Measurements from ENCODE around the gene OR2T27.
A peak's percentile ranks its signal among the peaks of the same experiment; 100 is the strongest.
"Not testable (repeated sequence)": the region's sequence is repeated elsewhere in the genome, so short reads cannot be mapped to it uniquely, and the experiment has no call there.

The OR2T27 gene

DNA sequence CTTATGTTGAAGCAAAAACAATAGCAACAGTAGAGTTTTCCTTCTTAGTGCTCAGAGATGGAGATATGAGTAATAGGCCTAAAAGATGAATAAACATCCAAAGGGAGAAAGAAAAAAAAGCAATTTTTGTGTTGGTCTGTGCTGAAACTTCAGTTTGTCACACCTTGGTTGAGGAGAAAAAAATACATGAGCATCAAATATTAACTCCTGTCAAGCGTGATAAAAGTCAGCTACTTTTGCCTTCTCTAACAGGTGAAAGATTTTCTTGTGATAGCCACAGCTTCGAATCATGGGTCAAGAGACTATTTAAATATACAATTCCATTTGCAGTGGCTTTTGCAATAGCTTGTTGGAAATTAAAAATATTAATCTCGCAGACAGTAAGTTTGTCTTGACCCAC lies 14.4 kb downstream of the OR2T27 start:
- DNase-seq (ENCODE audit: low read depth in 2 of 2) = not testable (repeated sequence)

- not testable (repeated sequence) for DNase-seq (ENCODE audit: low read depth in 2 of 2)
Observed at GRCh38 chr1:248639652-248640051, 15.7 kb downstream of the OR2T27 start.

- not testable (repeated sequence) for DNase-seq (ENCODE audit: low read depth in 2 of 2)
Observed at GRCh38 chr1:248636612-248637011, 18.7 kb downstream of the OR2T27 start.

GRCh38 chr1:248634991-248635390 lies 20.3 kb downstream of the OR2T27 start, which contains the start of gene OR2T11:
TSS of gene OR2T11 (minus strand) at chr1:248635091. CDS start at chr1:248627128, 7,963 bp downstream.
- not testable (repeated sequence) for DNase-seq (ENCODE audit: low read depth in 2 of 2)

DNA sequence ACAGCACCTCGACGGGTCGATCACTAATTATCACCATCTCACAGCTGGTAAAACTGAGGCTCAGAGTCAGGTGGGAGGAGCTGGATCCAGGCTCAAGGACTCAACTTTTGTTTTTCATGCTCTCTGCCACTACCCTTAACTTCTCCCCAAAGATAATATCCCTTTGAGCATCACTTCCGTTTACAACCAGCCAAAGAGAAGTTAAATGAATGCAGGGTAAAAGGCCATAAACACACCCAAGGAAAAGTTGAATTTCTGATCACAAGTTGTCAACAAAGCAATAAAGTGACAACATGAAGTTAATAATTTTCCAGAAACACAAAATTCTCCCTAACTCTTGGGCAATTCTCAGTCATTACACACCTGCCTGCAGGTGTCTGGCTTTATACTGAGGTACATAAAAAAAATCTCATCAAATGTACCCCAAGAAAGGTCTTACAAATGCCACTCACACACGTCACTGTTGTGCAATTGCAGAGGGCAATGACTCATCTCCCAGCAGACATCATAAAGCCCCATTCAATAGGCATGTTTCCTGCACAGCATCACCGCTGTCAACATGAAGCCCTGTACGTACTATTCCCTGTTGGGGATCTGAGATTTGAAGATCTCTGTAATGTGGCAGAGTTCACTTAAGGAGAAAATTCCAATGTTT lies 23.8 kb downstream of the OR2T27 start:
- DNase-seq (ENCODE audit: low read depth in 2 of 2) = no peak

- no peak for DNase-seq (ENCODE audit: low read depth in 2 of 2)
Observed at GRCh38 chr1:248630551-248630950, 24.8 kb downstream of the OR2T27 start.

GRCh38 chr1:248627971-248628844 lies 27.1 kb downstream of the OR2T27 start:
- DNase-seq (ENCODE audit: low read depth in 2 of 2) = no peak

DNA sequence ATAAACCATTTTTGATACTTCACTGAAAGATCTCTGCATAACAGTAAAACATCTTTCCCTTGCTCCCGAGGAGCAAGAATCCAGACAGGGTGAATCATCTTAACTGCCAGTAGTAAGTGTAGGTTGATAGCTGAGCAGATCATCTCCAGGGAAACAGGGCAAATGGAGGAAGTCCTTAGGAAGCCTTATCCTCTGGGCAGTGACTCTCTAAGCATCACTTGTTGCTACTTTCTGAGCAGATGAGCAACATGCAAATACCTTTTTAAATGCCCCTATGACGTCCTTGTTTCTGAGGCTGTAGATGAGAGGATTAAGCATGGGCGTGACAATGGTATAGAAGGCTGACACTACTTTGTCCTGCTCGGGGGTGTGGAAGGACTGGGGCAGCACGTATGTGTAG lies 29.4 kb downstream of the OR2T27 start:
- no peak for DNase-seq (ENCODE audit: low read depth in 2 of 2)

DNA sequence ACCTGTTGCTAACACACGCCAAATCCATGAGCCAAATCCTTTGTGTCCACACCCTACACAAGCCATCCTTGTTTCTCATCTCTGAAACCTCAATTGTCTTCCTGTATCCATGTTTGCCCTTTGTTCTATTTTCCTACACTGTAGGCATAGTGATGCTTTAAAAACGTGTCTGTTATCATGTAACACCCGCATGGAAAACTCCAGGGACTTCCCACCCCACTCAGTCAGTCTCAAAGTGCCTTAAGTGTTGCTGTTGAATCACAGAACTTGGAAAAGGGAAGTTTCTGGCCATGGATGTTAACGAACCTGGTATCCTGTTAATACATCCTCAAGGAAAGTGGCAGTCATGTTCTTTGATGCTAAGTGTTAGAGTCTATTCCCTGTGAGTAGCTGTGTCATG lies 30.2 kb downstream of the OR2T27 start:
- no peak for DNase-seq (ENCODE audit: low read depth in 2 of 2)

DNA sequence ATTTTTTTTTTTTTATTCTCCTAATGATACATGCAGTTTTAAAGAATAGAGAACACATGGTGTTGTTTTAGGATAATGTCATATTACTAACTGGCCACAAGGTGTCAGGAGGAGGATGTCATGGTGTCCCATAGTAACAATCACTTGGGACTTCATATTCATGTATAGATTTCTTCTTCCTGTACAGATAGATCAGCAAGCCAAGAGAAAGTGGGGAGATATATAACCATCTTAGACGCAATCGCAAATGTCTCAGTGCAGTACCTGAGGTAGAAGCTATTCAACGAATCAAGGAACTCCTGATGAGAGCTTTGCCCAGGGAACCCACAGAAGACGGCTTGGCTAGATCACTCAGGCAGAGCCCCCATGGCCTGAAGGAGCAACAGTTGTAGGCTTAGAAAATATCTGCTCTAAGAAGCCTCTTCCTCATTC lies 32.7 kb downstream of the OR2T27 start:
- no peak for DNase-seq (ENCODE audit: low read depth in 2 of 2)

DNA sequence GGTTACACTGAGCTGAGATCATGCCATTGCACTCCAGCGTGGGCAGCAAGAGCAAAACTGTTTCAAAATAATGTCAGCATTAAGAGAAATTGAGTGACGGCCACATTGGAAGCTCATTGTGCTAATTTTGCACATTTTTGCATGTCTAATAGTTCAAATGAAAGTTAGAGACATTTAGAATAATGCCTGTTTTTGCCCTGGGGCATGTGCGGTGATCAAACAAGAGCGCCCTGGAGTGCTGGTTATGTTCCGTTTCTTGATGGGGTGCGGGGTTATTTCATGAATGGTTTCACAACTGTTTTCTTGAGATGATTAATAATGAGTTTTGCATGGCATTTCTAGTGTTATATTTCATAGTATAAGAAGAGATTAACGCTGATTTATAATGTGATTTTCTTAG lies 33.6 kb downstream of the OR2T27 start:
- no peak for DNase-seq (ENCODE audit: low read depth in 2 of 2)

DNA sequence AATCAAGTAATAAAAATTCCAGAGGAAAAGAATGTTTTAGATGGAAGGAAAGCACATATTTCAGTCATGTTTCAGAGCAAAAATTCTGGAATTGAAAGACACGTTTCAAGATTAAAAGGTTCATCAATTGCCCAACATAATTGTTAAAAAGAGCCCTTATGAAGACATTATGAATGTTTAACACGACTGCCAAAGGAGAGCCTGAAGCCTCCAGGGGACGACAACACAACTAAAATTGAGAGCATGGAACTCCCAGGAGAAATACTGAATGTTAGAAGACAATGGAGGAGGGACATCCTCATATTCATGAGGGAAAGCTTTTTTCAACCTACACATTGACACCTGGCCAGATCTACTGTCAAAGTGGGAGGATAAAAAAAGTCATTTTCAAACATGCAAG lies 36.5 kb downstream of the OR2T27 start:
- peak in 1 of 2 donors; percentile 5 for DNase-seq (ENCODE audit: low read depth in 2 of 2)

DNA sequence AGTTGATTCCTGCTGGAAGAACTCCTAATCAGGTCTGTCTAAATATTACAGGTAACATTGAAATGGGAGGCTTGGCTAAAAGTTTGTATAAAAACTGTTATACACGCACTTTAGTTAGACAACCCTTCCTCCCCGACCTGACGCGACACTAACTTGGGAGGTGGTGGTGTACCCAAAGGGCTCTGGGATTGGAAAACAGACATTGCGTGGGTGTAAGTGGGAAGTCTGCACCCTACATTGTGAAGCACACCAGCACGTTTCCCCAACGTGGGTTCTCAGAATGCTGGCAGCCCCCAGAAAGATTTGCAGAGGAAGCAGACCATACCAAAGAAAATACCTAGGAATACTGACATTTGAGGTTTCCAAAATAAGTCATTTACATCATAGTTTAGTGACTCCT lies 37.2 kb downstream of the OR2T27 start:
- no peak for DNase-seq (ENCODE audit: low read depth in 2 of 2)

GRCh38 chr1:248613742-248614141 lies 41.6 kb downstream of the OR2T27 start:
- DNase-seq (ENCODE audit: low read depth in 2 of 2) = no peak

DNA sequence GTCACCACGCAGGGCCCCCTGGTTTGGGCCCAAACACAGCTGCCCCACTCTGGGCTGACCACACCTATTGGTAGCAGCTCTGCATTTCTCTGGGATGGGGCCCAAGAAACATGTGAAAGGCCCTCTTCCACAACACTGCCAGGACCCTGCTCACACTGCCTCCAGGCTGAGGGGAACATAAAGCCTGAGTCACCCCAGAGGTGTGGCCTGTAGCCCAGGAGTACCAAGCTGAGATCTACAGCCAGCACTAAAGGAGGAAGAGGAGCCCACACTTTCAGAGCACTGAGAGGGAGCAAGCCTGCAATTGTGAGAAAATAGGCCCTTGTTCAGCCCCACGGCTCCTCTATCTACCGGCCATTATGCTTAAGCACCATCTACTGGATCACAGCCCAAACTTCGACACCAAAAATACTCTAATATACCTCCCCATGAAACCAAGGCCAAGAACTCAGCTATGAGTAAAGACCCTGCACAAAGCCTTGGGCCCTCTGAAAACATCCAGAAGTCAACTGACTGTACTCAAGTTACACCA lies 43.4 kb downstream of the OR2T27 start:
- DNase-seq (ENCODE audit: low read depth in 2 of 2) = no peak

GRCh38 chr1:248610301-248610700 lies 45.0 kb downstream of the OR2T27 start:
- DNase-seq (ENCODE audit: low read depth in 2 of 2) = no peak
